HepG2 (cell line): ENCODE data around the gene THADA. TPM values are rescaled to one million over a fixed set of nuclear protein-coding genes. Genes with fewer than 3 reads are reported as not detected.

Source experiments
- DPF2 ChIP-seq: sonication (generic); formaldehyde crosslinking; IDR thresholded peaks from 2 replicates; pipeline ENCODE4 v1.4.0; 2020; ENCODE audit warnings: mild to moderate bottlenecking, low read depth, missing genetic modification reagents, borderline replicate concordance
- HMG20A ChIP-seq: IDR thresholded peaks from 2 replicates; pipeline ENCODE4 v1.6.1; 2016; ENCODE audit warnings: borderline replicate concordance
- LCORL ChIP-seq, 2 experiments: fragments of 450-650 bp in 1 of 2; sonication (generic) in 1 of 2; formaldehyde crosslinking in 1 of 2; IDR thresholded peaks; 2 replicates each; pipeline versions ENCODE4 v1.5.0 to v1.6.1; 2017 to 2020; ENCODE audit warnings: antibody characterized with exemption in 1 of 2, missing genetic modification reagents in 1 of 2
- NFE2 ChIP-seq: sonication (generic); formaldehyde crosslinking; IDR thresholded peaks from 2 replicates; pipeline ENCODE4 v1.4.0; 2020; ENCODE audit warnings: missing genetic modification reagents
- RFX5 ChIP-seq: IDR thresholded peaks from 2 replicates; pipeline ENCODE4 v1.6.1; 2011; ENCODE audit warnings: low read depth, low read length, improper control_type of control experiment
- SMAD1 ChIP-seq: sonication (generic); formaldehyde crosslinking; IDR thresholded peaks from 2 replicates; pipeline ENCODE4 v1.4.0; 2020; ENCODE audit warnings: missing genetic modification reagents, low read depth, mild to moderate bottlenecking, borderline replicate concordance
- ZNF121 ChIP-seq: sonication (generic); formaldehyde crosslinking; IDR thresholded peaks from 2 replicates; pipeline ENCODE4 v1.5.0; 2020; ENCODE audit warnings: mild to moderate bottlenecking, missing genetic modification reagents
- ZNF329 ChIP-seq: sonication (generic); formaldehyde crosslinking; IDR thresholded peaks from 2 replicates; pipeline ENCODE4 v1.9.0; 2021; ENCODE audit warnings: low read depth, mild to moderate bottlenecking, missing genetic modification reagents
- ZNF577 ChIP-seq: sonication (generic); formaldehyde crosslinking; IDR thresholded peaks from 2 replicates; pipeline ENCODE4 v1.4.0; 2020; ENCODE audit warnings: mild to moderate bottlenecking, low read depth, missing genetic modification reagents, borderline replicate concordance
- ZNF746 ChIP-seq: sonication (generic); formaldehyde crosslinking; IDR thresholded peaks from 2 replicates; pipeline ENCODE4 v1.8.0; 2022; ENCODE audit warnings: mild to moderate bottlenecking, missing genetic modification reagents
- polyA plus RNA-seq, 8 experiments: library from polyadenylated mRNA; depleted of rRNA in 3 of 8; stranded (reverse) in 7 of 8; unstranded in 1 of 8; fragments of >200 nt; fragmentation: Illumina TruSeq in 4 of 8; extraction: Trizol in 4 of 8; gene quantifications; 2 replicates each; pipeline versions ENCODE4 v1.2.1 to v1.2.3, GENCODE V29; 2011 to 2016; ENCODE audit warnings: low read depth in 4 of 8, missing spikeins in 1 of 8, mixed read lengths in 1 of 8; ENCODE audit not compliant: insufficient read depth in 1 of 8
- total RNA-seq, 5 experiments: library from RNA; depleted of rRNA; stranded (reverse); fragments of >200 nt; fragmentation: Illumina TruSeq; extraction: Trizol; gene quantifications; 2 replicates each; pipeline ENCODE4 v1.2.3, GENCODE V29; 2016; ENCODE audit warnings: low read depth in 1 of 5
- TF ChIP-seq, protein P1 (sequence below): sonication (generic); formaldehyde crosslinking; IDR thresholded peaks from 2 replicates; pipeline ENCODE4 v1.5.0; 2020; ENCODE audit warnings: mild to moderate bottlenecking, missing genetic modification reagents, borderline replicate concordance
- TF ChIP-seq, protein P2 (sequence below): IDR thresholded peaks from 2 replicates; pipeline ENCODE4 v1.6.1; 2016
- TF ChIP-seq, protein P3 (sequence below): sonication (generic); formaldehyde crosslinking; IDR thresholded peaks from 2 replicates; pipeline ENCODE4 v1.5.1; 2020; ENCODE audit warnings: mild to moderate bottlenecking, missing genetic modification reagents, moderate library complexity
- TF ChIP-seq, protein P4 (sequence below): sonication (generic); formaldehyde crosslinking; IDR thresholded peaks from 2 replicates; pipeline ENCODE4 v1.8.1; 2023; ENCODE audit warnings: mild to moderate bottlenecking, missing genetic modification reagents, borderline replicate concordance
- TF ChIP-seq, protein P5 (sequence below): sonication (generic); formaldehyde crosslinking; IDR thresholded peaks from 2 replicates; pipeline ENCODE4 v1.4.0; 2020; ENCODE audit warnings: missing genetic modification reagents
- TF ChIP-seq, protein P6 (sequence below): sonication (generic); formaldehyde crosslinking; IDR thresholded peaks from 2 replicates; pipeline ENCODE4 v1.5.0; 2020; ENCODE audit warnings: missing genetic modification reagents, mild to moderate bottlenecking, borderline replicate concordance

The THADA gene
- total and polyA plus RNA-seq, 2 of the 13 experiments (the other 11 are each of a cell fraction or from before 2014, with no cell fraction given) = 12.7 to 21.7 TPM

DNA sequence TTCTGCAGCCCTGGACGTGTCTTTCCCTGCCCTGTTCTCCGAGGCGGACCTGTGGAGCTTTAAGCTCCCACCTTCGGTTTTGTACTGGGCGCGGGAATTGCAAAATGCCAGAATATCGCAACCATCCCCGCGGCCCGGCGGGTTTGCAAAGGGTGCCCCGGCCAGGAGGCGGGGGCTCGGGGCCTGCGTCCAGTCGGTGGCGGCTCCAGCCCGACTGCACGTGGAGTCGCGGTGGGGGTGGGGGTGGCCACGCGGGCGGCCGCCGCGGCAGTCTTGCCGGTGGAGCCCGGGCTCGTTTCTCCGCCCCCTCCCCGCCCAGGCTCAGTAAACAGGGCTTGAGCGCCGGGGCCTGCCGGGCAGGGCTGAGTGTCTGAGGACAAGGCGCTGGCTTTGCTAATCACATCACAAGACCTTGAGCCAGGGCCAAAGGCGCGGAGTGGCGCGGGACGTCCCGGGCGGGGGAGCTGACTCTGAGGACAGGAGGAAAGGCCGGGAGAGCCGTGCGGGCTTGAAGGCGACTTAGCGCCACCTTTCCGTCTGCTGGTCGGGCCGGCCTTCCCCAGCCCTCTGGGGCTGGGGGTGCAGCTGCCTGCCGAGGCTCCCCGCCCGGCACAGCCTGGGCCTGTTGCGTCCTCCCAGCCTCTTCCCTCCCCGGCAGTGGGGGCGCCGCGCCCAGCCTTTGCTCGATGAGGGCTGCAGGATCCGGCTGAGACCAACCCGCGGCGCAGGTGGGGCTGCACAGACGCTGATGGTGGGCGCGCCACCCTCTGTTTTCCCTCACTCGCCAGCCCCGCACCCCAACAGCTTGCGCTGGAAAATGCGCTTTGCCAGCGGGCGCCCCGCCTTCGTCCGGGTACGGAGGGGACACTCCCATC lies 368.6 kb downstream of the THADA start (continued):
- TF ChIP-seq, protein P1, sequence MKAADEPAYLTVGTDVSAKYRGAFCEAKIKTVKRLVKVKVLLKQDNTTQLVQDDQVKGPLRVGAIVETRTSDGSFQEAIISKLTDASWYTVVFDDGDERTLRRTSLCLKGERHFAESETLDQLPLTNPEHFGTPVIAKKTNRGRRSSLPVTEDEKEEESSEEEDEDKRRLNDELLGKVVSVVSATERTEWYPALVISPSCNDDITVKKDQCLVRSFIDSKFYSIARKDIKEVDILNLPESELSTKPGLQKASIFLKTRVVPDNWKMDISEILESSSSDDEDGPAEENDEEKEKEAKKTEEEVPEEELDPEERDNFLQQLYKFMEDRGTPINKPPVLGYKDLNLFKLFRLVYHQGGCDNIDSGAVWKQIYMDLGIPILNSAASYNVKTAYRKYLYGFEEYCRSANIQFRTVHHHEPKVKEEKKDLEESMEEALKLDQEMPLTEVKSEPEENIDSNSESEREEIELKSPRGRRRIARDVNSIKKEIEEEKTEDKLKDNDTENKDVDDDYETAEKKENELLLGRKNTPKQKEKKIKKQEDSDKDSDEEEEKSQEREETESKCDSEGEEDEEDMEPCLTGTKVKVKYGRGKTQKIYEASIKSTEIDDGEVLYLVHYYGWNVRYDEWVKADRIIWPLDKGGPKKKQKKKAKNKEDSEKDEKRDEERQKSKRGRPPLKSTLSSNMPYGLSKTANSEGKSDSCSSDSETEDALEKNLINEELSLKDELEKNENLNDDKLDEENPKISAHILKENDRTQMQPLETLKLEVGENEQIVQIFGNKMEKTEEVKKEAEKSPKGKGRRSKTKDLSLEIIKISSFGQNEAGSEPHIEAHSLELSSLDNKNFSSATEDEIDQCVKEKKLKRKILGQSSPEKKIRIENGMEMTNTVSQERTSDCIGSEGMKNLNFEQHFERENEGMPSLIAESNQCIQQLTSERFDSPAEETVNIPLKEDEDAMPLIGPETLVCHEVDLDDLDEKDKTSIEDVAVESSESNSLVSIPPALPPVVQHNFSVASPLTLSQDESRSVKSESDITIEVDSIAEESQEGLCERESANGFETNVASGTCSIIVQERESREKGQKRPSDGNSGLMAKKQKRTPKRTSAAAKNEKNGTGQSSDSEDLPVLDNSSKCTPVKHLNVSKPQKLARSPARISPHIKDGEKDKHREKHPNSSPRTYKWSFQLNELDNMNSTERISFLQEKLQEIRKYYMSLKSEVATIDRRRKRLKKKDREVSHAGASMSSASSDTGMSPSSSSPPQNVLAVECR (CRISPR knock-in tag) = peak; percentile 85
- TF ChIP-seq, protein P2, sequence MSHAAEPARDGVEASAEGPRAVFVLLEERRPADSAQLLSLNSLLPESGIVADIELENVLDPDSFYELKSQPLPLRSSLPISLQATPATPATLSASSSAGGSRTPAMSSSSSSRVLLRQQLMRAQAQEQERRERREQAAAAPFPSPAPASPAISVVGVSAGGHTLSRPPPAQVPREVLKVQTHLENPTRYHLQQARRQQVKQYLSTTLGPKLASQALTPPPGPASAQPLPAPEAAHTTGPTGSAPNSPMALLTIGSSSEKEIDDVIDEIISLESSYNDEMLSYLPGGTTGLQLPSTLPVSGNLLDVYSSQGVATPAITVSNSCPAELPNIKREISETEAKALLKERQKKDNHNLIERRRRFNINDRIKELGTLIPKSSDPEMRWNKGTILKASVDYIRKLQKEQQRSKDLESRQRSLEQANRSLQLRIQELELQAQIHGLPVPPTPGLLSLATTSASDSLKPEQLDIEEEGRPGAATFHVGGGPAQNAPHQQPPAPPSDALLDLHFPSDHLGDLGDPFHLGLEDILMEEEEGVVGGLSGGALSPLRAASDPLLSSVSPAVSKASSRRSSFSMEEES = peak; percentile 91
- TF ChIP-seq, protein P3, sequence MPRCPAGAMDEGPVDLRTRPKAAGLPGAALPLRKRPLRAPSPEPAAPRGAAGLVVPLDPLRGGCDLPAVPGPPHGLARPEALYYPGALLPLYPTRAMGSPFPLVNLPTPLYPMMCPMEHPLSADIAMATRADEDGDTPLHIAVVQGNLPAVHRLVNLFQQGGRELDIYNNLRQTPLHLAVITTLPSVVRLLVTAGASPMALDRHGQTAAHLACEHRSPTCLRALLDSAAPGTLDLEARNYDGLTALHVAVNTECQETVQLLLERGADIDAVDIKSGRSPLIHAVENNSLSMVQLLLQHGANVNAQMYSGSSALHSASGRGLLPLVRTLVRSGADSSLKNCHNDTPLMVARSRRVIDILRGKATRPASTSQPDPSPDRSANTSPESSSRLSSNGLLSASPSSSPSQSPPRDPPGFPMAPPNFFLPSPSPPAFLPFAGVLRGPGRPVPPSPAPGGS = no peak; the same call in 1 of the 2 replicates
- TF ChIP-seq, protein P4, sequence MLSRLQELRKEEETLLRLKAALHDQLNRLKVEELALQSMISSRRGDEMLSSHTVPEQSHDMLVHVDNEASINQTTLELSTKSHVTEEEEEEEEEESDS = no peak
- TF ChIP-seq, protein P5, sequence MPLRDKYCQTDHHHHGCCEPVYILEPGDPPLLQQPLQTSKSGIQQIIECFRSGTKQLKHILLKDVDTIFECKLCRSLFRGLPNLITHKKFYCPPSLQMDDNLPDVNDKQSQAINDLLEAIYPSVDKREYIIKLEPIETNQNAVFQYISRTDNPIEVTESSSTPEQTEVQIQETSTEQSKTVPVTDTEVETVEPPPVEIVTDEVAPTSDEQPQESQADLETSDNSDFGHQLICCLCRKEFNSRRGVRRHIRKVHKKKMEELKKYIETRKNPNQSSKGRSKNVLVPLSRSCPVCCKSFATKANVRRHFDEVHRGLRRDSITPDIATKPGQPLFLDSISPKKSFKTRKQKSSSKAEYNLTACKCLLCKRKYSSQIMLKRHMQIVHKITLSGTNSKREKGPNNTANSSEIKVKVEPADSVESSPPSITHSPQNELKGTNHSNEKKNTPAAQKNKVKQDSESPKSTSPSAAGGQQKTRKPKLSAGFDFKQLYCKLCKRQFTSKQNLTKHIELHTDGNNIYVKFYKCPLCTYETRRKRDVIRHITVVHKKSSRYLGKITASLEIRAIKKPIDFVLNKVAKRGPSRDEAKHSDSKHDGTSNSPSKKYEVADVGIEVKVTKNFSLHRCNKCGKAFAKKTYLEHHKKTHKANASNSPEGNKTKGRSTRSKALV = peak; percentile 55; the same call in 1 of the 2 replicates
- TF ChIP-seq NFE2 (CRISPR knock-in tag) (no peak), ZNF746 (CRISPR knock-in tag) (peak; percentile 90), DPF2 (CRISPR knock-in tag) (no peak), RFX5 (no peak), ZNF329 (CRISPR knock-in tag) (peak; percentile 66), SMAD1 (CRISPR knock-in tag) (no peak), HMG20A (no peak; the same call in 1 of the 2 replicates), ZNF577 (no peak), ZNF121 (CRISPR knock-in tag) (no peak; the same call in 1 of the 2 replicates), LCORL (IDR thresholded peaks at IDR 0.05) (no peak), LCORL (CRISPR knock-in tag; IDR thresholded peaks at IDR 0.05) (peak; percentile 93)
- TF ChIP-seq, protein P6, sequence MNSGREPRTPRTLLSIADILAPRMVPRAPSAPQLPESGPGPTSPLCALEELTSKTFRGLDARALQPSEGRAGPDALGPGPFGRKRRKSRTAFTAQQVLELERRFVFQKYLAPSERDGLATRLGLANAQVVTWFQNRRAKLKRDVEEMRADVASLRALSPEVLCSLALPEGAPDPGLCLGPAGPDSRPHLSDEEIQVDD (CRISPR knock-in tag) = no peak
